K562 (cell line): Measurements from ENCODE around the gene AP4S1. TPM values are rescaled to one million over a fixed set of nuclear protein-coding genes. Genes with fewer than 3 reads are reported as not detected.

Experiments used
- BRF2 ChIP-seq: IDR thresholded peaks from 3 replicates; pipeline ENCODE4 v1.6.1; 2011; ENCODE audit warnings: borderline replicate concordance, mild to moderate bottlenecking; ENCODE audit not compliant: insufficient read length, insufficient read depth
- EGR1 ChIP-seq: fragments of 450-650 bp; conservative IDR thresholded peaks from 2 replicates; pipeline ENCODE4 v1.6.1; 2017; ENCODE audit warnings: mild to moderate bottlenecking
- GTF2F1 ChIP-seq: IDR thresholded peaks from 2 replicates; pipeline ENCODE4 v1.6.1; 2011; ENCODE audit warnings: low read depth, low read length, improper control_type of control experiment
- MNT ChIP-seq, 2 experiments: fragments of 450-650 bp; conservative IDR thresholded peaks; 2 replicates each; pipeline ENCODE4 v1.6.1; 2017; ENCODE audit warnings: mild to moderate bottlenecking in 2 of 2, moderate library complexity in 2 of 2
- NFE2L1 ChIP-seq: fragments of 450-650 bp; IDR thresholded peaks from 2 replicates; pipeline ENCODE4 v1.6.1; 2016; ENCODE audit warnings: missing genetic modification characterization, low read depth, mild to moderate bottlenecking, missing compliant biosample characterization, moderate library complexity, borderline replicate concordance
- RBM17 ChIP-seq: fragments of 200-400 bp; formaldehyde crosslinking; IDR thresholded peaks from 2 replicates; pipeline ENCODE4 v1.6.1; 2017; ENCODE audit warnings: low read depth, mild to moderate bottlenecking, low read length, borderline replicate concordance
- SMARCC2 ChIP-seq: fragments of 450-650 bp; IDR thresholded peaks from 2 replicates; pipeline ENCODE4 v1.6.1; 2017; ENCODE audit warnings: antibody characterized with exemption, moderate library complexity, mild to moderate bottlenecking, low read depth
- ZNF165 ChIP-seq: fragments of 250-450 bp; sonication (Bioruptor Pico); IDR thresholded peaks from 2 replicates; pipeline ENCODE4 v1.4.0; 2020; ENCODE audit warnings: borderline replicate concordance
- ZNF395 ChIP-seq: fragments of 200-800 bp; sonication (Bioruptor generic); IDR thresholded peaks from 2 replicates; pipeline ENCODE4 v1.6.1; 2017; ENCODE audit warnings: missing genetic modification characterization, missing compliant biosample characterization
- polyA plus RNA-seq, 8 experiments: library from polyadenylated mRNA; depleted of rRNA in 4 of 8; stranded (reverse) in 5 of 8; unstranded in 3 of 8; fragments of >200 nt; fragmentation: Nextera tagmentation in 2 of 8; fragmentation: Illumina TruSeq in 1 of 8; extraction: Ambion mirVana in 2 of 8; extraction: Trizol in 1 of 8; gene quantifications; 2 replicates each; pipeline versions ENCODE4 v1.2.1 to v1.2.3, GENCODE V29; 2011 to 2014; ENCODE audit warnings: inconsistent platforms in 1 of 8, missing spikeins in 1 of 8
- total RNA-seq, 7 experiments: library from RNA; depleted of rRNA in 6 of 7; stranded (reverse); fragments of >200 nt in 6 of 7; fragmentation: Illumina TruSeq in 2 of 7; extraction: Trizol in 2 of 7; gene quantifications; 2 replicates each; pipeline versions ENCODE4 v1.2.1 to v1.2.3, GENCODE V29; 2011 to 2021; ENCODE audit warnings: low replicate concordance in 1 of 7

AP4S1 gene
- total and polyA plus RNA-seq, 9 of the 15 experiments (the other 6 are each of a cell fraction or from before 2014, with no cell fraction given), result 3.7 to 7.8 (median 5.9) TPM

- no peak for TF ChIP-seq GTF2F1
- TF ChIP-seq SMARCC2, result peak; percentile 65; the same call in 1 of the 2 replicates
- TF ChIP-seq ZNF395 (CRISPR knock-in tag), result no peak; the same call in 1 of the 2 replicates
- no peak for TF ChIP-seq RBM17
- no peak for TF ChIP-seq BRF2
- TF ChIP-seq MNT (conservative IDR thresholded peaks at IDR 0.05), result no peak
- TF ChIP-seq ZNF165, result no peak
- TF ChIP-seq NFE2L1 (tag), result no peak
- peak; percentile 64 for TF ChIP-seq EGR1
Observed at GRCh38 chr14:31038521-31039166, 13.2 kb downstream of the AP4S1 start (continued).
